ENCODE results near the gene LSS.

LSS gene

DNA sequence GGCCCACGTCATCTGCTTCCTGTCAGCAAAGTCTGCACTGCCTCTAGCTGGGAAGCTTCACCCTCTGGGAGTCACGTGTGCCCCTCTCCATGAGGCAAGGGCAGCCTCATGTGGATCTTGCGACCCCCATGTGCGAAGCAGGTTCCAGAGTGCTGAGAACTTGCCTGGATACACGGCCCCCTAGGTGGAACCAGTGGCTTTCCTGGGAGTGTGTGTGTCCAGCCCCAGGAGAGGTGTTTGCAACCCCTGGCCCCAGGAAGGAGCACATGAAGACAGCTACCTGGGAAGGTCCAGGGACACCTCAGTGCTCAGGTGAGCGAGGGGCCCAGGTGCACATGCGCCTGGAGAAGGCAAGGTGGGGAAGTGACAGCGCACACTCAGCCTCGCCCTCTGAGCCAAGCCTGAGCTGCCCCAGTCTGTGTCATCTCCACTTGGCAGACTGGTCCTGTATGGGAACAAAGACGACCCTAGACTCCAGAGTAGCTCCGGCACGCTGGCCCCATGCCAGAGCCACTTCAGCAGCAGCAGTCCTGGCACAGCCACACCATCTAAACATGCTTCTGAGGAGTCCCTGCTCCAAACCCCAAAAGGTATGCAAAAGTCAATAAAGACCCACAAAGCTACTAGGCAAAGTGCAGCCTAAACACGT lies 8.9 kb downstream of the LSS start:
- DNase-seq (ENCODE audit: low read depth in 1 of 2, low spot score in 1 of 2) = no peak

GRCh38 chr21:46218906-46219590 lies 9.5 kb downstream of the LSS start:
- DNase-seq (ENCODE audit: low read depth in 1 of 2, low spot score in 1 of 2) = no peak

DNA sequence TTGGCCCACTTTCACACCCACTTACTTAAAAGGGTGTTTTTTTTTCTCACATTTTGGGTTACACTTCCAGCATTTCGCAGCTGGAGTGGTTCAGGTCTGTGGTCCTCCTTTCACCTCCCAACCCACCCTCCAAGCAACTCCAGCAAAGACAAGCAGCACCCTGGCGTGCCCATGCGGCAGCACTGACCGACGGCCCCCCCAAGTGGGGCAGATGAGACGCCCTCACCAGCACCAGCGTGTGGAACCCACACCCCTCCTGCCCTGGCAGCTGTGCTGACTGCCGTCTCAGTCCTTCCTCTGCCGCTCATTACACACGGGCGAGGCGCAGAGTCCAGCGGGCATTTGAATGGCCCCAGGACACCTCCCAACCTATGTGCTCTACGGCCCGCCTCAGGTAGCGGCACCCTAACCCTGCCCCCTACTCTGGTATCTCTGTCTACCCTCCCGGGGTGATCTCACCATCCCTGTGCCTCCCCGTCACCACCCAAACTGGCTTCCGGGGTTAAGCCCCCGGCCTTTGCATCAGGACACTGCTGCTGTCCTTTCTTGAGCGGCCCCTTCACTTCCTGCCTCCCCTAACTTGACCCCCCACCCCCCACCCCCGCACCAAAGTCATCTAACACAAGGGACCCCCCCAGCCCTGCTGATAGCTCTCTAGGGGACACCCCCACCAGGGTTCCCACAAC lies 10.9 kb downstream of the LSS start:
- no peak for DNase-seq (ENCODE audit: low read depth in 1 of 2, low spot score in 1 of 2)

- no peak for DNase-seq (ENCODE audit: low read depth in 1 of 2, low spot score in 1 of 2)
Observed at GRCh38 chr21:46216132-46216747, 12.3 kb downstream of the LSS start.

- no peak for DNase-seq (ENCODE audit: low read depth in 1 of 2, low spot score in 1 of 2)
Observed at GRCh38 chr21:46215436-46216131, 13.0 kb downstream of the LSS start.

DNA sequence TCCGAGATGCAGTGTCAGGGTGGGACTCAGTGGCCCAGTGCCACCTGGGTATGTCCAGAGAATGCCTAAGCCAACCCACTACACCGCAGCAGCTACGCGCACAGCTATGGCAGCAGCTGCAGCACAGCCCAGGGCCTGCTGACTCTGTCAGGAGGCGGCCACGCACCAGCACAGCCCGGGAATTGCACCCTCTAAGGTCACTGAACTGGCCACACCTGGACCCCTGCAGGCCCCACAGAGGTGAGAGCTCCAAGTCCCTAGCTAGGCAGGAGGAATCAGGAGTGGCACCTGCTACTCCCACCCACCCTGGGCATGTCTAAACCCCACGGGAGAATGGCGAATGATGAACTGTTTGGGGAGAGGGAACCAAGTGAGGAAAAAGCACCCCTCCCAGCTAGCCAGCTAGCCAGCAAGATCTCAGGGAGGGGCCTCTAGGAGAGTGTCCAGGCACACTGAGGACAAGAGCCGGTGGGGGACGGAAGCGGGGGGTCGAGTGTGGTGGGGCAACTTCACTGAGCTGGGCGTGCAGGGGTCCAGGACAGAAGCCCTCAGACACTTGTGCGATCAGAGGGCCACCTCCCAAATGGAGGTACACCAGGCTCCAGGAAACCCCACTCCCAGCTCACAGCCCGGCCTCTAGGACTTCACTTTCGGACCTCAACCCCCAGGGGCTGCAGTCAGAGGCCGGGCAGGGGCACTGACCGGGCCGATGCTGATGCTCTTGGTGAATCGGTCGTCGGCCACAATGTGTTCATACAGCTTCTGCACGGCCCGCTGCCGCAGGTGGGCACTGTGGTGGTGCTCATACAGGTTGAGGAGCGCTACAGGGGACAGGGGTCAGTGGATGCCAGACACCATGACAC lies 13.9 kb downstream of the LSS start:
- no peak for DNase-seq (ENCODE audit: low read depth in 1 of 2, low spot score in 1 of 2)

GRCh38 chr21:46213620-46214286 lies 14.8 kb downstream of the LSS start:
- no peak for DNase-seq (ENCODE audit: low read depth in 1 of 2, low spot score in 1 of 2)

DNA sequence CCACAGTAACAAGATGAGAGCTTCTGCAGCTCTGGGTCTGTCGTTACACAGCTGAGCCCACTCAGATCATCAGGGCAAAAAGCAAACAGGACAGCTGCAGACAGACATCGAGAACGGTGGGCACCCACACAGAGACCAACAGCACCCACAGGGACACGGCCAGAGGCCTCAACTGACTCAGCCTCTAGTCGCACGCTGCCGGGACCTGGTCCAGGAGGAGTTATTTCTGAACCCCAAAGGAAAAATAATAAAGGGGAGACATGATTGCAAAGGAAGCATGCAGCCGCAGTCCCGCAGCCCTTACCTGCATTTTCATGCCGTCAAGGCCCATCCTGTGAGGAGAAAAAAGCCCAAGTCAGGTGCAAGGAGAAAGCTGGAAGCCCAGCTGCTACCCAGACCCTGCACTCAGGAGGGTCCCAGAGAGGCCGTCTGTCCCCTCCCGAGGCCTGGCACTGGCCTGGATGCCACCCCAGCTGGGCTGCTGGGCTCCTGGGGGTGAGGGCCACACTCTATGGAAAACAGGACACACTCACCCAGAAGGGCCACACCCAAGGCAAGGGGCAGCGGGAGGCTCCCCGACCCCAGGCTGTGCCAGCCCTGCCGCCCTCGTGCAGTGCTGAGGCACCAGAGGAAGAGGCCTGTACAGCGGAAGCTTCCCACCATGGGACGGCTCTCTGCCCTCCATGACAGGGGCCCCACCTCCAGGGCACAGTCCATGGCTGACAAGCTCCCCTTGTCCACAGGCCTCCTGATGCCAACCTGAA lies 15.7 kb downstream of the LSS start:
- no peak for DNase-seq (ENCODE audit: low read depth in 1 of 2, low spot score in 1 of 2)

DNA sequence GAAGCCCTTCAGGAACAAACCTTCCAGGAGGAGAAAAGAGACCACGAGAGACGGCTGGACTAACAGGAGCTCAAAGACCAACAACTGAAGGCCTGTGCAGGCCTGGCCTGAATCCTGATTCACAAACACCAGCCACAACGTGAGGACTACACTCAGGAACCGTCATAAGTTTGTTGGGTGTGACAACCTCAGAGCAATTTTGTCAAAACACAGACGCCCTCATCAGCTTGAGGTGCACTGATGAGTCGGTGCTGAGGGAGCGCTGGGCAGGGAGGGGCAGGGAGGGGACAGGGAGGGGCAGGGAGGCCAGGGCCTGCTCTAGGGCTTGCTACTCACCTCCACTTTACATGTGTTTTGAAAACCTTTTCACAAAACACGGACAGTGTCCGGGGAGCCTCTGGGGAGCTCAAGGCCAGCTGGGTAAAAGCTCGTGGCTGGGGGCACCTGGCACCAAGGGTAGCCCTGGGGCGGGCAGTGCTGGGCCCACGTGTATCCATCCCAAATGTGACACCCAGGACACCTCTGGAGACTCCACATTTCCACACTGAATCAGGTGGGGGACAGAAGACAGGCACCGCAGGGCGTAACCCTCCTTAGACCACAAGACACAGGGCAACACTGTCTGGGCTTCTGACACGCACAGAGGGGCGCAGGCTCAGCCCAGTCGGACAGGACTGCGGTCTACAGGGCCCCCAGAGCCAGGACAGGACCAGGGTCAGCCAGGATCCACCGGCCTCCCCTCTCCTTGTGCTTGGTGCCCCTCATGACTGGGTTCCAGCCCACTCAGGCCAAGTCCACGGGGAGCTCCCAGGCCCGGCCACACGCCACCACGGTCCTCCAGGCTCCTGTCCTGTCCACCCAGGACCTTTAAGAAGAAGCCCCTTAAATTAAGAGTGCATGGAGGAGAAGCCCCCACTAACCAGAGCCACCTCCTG lies 16.5 kb downstream of the LSS start:
- DNase-seq (ENCODE audit: low read depth in 1 of 2, low spot score in 1 of 2) = no peak

DNA sequence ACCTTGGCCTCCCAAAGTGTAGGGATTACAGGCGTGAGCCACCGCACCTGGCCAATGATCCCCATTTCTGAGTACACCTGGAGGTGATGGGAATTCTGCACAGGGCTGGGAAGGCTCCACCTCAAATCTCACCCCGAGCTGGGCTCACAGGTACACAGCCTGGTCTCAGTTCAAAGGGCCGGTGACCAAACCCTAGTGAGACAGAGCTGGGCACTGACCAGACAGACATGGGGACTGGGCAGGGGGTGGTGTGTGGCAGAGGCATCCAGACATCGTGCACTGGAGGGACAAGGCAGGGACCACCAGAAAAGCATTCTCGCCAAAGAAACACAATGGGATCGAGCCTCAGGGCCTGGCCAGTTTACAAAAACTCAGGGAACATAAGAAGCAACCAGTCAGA lies 17.2 kb downstream of the LSS start:
- DNase-seq (ENCODE audit: low read depth in 1 of 2, low spot score in 1 of 2) = no peak

DNA sequence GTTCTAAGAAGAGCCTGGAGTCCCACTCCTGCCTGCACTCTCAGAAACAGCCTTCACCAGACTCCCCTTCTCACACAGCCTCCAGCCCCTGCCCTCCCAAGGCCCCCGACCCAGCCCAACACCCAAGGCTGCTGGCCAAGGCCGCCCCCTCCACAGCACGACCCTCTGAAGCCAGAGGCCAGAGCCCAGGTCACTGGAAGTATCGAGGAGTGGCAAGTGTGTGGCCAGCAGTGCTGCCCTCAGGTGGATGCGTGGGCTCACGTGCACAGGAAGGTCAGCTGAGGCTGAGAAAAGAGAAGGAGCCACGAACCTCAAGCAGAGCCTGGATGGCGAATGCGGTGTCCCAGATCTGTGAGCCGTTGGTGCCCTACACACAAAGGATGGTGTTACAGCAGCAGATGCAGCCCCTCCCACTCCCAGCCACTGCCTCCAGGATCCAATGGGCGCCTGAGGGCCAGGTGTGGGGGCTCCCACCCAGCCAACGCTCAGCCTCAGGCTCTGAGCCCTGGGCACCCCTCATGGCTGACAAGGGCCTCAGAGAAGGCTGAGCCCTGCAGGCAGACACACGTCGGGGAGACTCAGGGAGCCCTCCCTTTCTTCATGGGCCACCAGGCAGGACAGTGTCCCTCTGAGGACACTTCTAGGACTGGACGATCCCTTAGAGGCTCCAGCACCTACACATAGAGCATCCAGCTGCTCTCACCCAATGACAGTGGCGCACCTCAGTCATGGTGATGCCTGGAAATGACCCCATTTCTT lies 18.0 kb downstream of the LSS start:
- no peak for DNase-seq (ENCODE audit: low read depth in 1 of 2, low spot score in 1 of 2)

GRCh38 chr21:46208761-46209721 lies 19.5 kb downstream of the LSS start:
- DNase-seq (ENCODE audit: low read depth in 1 of 2, low spot score in 1 of 2) = no peak

GRCh38 chr21:46207920-46208591 lies 20.5 kb downstream of the LSS start:
- no peak for DNase-seq (ENCODE audit: low read depth in 1 of 2, low spot score in 1 of 2)

- DNase-seq (ENCODE audit: low read depth in 1 of 2, low spot score in 1 of 2) = no peak
Observed at GRCh38 chr21:46207006-46207919, 21.3 kb downstream of the LSS start.

All from activated CD4-positive, alpha-beta T cell treated with anti-CD3 and anti-CD28 coated beads, Interleukin-2, amount 50 U/mL, for 24 hours (primary cell).